Prostate gland (tissue), 2 donors: ENCODE results near the gene UTP11. TPM values are rescaled to one million over a fixed set of nuclear protein-coding genes. Genes with fewer than 3 reads are reported as not detected.

ENCODE experiments used
- DNase-seq: peaks from one replicate; pipeline ENCODE4 v3.0.0-alpha.2; 2019; ENCODE audit warnings: low spot score
- H3K27ac ChIP-seq, 2 donors: fragments of 200-600 bp; sonication (generic); 2 replicates each; pipeline ENCODE4 v1.5.1; 2017 to 2019
- H3K27me3 ChIP-seq: fragments of 200-600 bp; sonication (generic); replicated peaks from 2 replicates; pipeline ENCODE4 v1.5.1; 2019; ENCODE audit not compliant: insufficient read depth
- H3K36me3 ChIP-seq, 2 donors: fragments of 200-600 bp; sonication (generic); 1 replicate in 1 of 2; 2 replicates in 1 of 2; pipeline versions ENCODE4 v1.5.1 to v1.8.1; 2017 to 2019
- H3K4me1 ChIP-seq: fragments of 200-600 bp; sonication (generic); replicated peaks from 2 replicates; pipeline ENCODE4 v1.5.1; 2019
- H3K4me3 ChIP-seq, 2 donors: fragments of 200-600 bp; sonication (generic); 2 replicates each; pipeline ENCODE4 v1.5.1; 2017 to 2019
- H3K9me3 ChIP-seq: fragments of 200-600 bp; sonication (generic); 2 replicates; pipeline ENCODE4 v1.5.1; 2017
- POLR2A ChIP-seq: fragments of 450-650 bp; IDR thresholded peaks from one replicate; pipeline ENCODE4 v1.6.1; 2016; ENCODE audit warnings: antibody characterized with exemption, mild to moderate bottlenecking
- POLR2AphosphoS5 ChIP-seq: sonication (generic); formaldehyde crosslinking; IDR thresholded peaks from one replicate; pipeline ENCODE4 v1.6.1; 2017; ENCODE audit warnings: antibody characterized with exemption
- WGBS: methylation state at CpG from one replicate; pipeline ENCODE4 v1.1.5; 2018; 5-methylcytosine and 5-hydroxymethylcytosine counted together
- intact Hi-C: fragments of 100-400 bp; cut with DNase I; formaldehyde crosslinking; loops from one replicate; pipeline ENCODE4 v1.14.2; 2022
- total RNA-seq, 2 donors: library from RNA; depleted of rRNA; stranded (reverse); fragments of >200 nt; gene quantifications; one replicate each; pipeline ENCODE4 v1.1.0, GENCODE V29; 2016
- TF ChIP-seq, protein P1 (sequence below), 4 experiments: fragments of 200-600 bp in 2 of 4; fragments of 450-650 bp in 2 of 4; sonication (generic) in 2 of 4; IDR thresholded peaks; 1 replicate in 3 of 4; 2 replicates in 1 of 4; pipeline ENCODE4 v1.5.1; 2016 to 2019; ENCODE audit warnings: antibody characterized with exemption in 4 of 4, mild to moderate bottlenecking in 2 of 4, moderate library complexity in 2 of 4

Gene UTP11
- total RNA-seq, 2 donors from 2014 or later = 26.9 to 36.5 TPM

DNA sequence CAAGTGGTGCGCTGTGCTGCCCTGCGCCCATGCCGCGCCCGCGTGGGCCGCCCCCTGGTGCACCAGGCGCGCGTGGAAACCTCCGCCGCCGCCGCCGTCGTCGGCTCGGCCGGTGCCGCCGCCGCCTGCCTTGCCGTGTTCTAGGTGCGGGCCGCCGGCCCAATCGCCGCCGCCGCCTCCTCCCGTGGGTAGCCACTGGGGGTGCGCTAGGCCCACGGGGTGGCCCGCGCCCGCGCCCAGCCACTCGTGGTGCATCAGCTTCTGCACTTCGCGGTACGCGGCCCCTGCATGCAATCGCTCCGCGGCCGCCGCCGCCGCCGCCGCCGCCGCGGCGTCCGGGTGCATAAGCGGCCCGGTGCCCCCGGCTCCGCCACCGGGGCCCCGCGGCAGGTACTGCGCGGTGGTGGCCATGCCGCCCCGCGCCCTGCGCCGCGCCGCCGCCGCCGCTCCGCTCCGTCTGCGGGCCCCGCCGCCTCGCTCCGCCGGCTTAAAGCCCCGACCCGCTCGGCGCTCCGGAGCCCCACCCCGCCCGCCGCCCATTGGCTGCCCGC is 33.9 kb downstream of the UTP11 start, which contains the start of gene POU3F1:
Gene POU3F1 (minus strand): TSS at position 461 of the 551 bp plus-strand sequence. CDS start 50 bp downstream, at position 411.
- no peak for TF ChIP-seq POLR2AphosphoS5
- TF ChIP-seq POLR2A = no peak
- TF ChIP-seq, protein P1, sequence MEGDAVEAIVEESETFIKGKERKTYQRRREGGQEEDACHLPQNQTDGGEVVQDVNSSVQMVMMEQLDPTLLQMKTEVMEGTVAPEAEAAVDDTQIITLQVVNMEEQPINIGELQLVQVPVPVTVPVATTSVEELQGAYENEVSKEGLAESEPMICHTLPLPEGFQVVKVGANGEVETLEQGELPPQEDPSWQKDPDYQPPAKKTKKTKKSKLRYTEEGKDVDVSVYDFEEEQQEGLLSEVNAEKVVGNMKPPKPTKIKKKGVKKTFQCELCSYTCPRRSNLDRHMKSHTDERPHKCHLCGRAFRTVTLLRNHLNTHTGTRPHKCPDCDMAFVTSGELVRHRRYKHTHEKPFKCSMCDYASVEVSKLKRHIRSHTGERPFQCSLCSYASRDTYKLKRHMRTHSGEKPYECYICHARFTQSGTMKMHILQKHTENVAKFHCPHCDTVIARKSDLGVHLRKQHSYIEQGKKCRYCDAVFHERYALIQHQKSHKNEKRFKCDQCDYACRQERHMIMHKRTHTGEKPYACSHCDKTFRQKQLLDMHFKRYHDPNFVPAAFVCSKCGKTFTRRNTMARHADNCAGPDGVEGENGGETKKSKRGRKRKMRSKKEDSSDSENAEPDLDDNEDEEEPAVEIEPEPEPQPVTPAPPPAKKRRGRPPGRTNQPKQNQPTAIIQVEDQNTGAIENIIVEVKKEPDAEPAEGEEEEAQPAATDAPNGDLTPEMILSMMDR (IDR thresholded peaks at IDR 0.05) = no peak
- no peaks in the 10 kb centered on the region for H3K9me3 ChIP-seq
- DNase-seq = no peak
- H3K4me3 ChIP-seq = peak within 1 kb of the TSS; percentile 43 to 44
- peaks cover 36% of the 10 kb centered on the region for H3K27me3 ChIP-seq
- peak within 1 kb of the TSS; percentile 55 to 64 for H3K27ac ChIP-seq
- H3K36me3 ChIP-seq = no peaks in the 10 kb centered on the region
- intact Hi-C loops = no loop called here
- WGBS = 1% methylated on average over 20 of the region's 92 CpGs
- no peaks in the 10 kb centered on the region for H3K4me1 ChIP-seq

DNA sequence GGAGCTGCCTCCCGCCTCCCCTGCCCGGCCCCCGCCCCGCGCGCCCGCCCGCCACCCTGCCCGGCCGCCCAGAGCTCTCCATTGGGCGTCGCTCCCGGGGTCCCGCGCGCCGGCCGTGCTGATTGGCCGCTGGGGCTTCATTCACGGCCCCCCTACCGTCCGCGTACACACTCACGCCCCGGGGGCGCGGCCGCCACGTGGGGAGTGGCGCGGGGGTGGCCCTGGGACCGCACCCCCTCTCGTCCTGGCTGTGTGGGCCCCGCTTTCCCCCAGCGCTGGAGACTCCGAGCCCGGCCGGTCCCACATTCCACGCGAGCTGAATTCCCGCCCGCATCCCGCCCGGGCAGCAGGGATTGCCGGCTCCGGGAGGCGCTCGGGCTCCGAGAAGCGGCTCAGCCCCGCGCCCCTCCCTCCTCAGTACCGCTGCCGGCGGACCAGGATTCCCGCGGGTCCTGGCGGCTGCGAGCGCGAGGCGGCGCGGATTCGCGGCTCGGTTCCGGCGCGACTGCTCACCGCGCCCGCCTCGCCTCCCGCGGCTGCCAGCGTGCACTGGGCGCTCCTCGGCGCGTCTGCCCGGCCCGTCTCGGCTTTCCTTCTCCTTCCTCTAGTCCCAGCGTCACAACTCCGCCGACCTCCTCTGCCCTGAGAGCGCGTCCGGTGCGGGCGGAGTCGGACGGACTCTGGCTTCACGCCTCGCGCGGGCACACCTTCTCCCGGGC is 34.5 kb downstream of the UTP11 start:
- WGBS = under 1% methylated on average over 79 of the region's 99 CpGs
- DNase-seq = peak; percentile 86
- peak overlapping the region; percentile 55 to 64 for H3K27ac ChIP-seq
- peak overlapping the region; percentile 43 to 44 for H3K4me3 ChIP-seq
- H3K4me1 ChIP-seq = no peaks in the 10 kb centered on the region
- H3K36me3 ChIP-seq = no peaks in the 10 kb centered on the region
- TF ChIP-seq POLR2A (peak; percentile 14), POLR2AphosphoS5 (peak; percentile 42)
- TF ChIP-seq, protein P1 (IDR thresholded peaks at IDR 0.05) = peak in 3 of 4 experiments; percentile 8 to 30 (median 19)
- intact Hi-C loops = no loop called here
- H3K9me3 ChIP-seq = no peaks in the 10 kb centered on the region
- H3K27me3 ChIP-seq = peaks cover 35% of the 10 kb centered on the region

DNA sequence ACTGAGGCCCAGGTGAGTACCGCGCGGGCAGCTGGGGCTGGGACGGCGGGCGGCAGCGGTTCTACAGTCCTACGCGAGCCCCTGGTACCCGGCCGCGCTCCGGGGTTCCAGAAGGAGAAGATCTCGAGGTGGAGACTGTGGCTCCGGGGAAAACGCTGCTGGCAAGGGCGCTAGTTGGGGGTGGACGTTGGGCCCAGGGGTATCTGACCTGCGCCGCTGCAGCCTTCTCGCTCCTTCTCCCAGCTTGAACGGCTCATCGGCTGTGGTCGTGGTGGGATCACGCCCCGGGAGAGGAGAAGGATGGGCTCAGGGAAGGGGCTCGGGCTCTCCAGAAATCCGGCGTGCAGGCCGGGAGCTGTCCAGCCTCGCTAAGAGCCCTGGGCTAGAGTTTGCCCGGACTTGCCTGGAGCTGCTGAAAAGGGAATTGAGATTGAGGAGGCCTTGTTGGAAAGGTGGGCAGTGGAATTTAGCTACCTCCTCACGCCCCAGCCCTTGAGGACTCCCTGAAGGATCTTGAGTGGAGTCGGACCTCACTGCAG is 35.1 kb downstream of the UTP11 start:
- peak overlapping the region; percentile 43 to 44 for H3K4me3 ChIP-seq
- H3K9me3 ChIP-seq = no peaks in the 10 kb centered on the region
- H3K4me1 ChIP-seq = no peaks in the 10 kb centered on the region
- DNase-seq = no peak
- intact Hi-C loops = no loop called here
- peak overlapping the region; percentile 55 to 64 for H3K27ac ChIP-seq
- TF ChIP-seq, protein P1 (IDR thresholded peaks at IDR 0.05) = no peak
- no peak for TF ChIP-seq POLR2A
- TF ChIP-seq POLR2AphosphoS5 = no peak
- H3K27me3 ChIP-seq = peaks cover 29% of the 10 kb centered on the region
- H3K36me3 ChIP-seq = no peaks in the 10 kb centered on the region
- 10% methylated on average over 18 of the region's 34 CpGs for WGBS

DNA sequence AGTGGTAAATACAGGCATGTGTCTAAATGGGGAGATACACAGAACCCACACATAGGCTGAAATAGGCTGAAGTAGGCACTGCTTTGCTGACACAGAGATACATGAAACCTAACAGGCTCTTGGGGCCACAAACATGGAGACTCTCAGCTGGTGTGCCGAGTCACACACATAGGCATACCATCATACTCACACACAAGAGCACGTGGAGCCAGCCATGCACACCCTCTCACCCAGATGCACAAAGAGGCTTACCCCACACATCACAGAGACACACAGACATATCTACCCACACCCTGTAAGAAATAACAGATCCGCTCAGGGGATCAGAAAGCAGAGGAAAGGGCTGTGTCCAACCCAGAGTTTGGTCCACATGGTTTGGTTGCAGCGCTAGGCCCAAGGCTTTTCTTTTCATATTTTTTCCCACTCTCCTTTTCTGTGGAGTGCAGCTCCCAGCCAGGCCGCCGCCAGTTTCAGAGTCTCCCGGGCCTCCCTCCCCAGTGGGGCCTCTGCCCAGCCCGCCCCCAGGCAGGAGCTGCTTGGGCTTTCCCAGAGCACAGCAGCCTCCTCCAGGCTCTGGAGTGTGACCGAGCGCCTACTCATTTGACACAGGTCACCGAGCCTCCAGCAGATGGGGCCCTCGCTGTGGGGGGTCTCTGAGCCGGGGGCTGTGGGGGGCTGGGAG is 38.0 kb downstream of the UTP11 start:
- Histone ChIP-seq H3K27me3 (peaks cover 8% of the 10 kb centered on the region), H3K27ac (no peak overlapping the region), H3K9me3 (no peaks in the 10 kb centered on the region), H3K4me3 (no peak overlapping the region), H3K36me3 (no peaks in the 10 kb centered on the region), H3K4me1 (no peaks in the 10 kb centered on the region)
- WGBS = 68% methylated on average over 13 of the region's 13 CpGs
- TF ChIP-seq POLR2AphosphoS5 (no peak), POLR2A (no peak)
- TF ChIP-seq, protein P1 (IDR thresholded peaks at IDR 0.05) = no peak
- DNase-seq = no peak
- intact Hi-C loops = no loop called here
